ENCODE measurements around the gene MSL1.
A peak's percentile ranks its signal among the peaks of the same experiment; 100 is the strongest.

MSL1 gene

DNA sequence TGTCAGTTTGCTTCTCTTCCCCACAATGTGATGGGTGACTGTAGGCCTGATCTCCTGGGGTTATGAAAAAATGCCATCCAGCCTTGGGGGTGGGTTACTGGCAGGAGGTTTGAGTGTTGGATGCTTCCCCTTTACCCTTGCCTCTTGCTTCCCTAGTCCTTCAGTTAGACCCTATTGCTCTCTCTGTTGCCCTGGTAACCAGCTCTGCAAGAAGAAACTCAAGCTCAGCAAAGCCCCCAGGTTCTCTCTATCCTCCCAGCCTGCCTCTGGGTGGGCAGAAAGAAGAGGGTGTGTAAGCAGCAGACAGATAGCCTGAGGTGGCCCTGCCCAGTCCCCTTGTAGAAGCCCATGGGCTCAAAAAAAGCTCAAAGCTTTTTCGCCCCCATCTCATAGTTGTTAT lies 52.7 kb downstream of the MSL1 start:
- DNase-seq (ENCODE audit: low read depth in 2 of 2): no peak

- no peak for DNase-seq (ENCODE audit: low read depth in 2 of 2)
These were observed 54.4 kb downstream of the MSL1 start for GRCh38 chr17:40175928-40176753.

DNA sequence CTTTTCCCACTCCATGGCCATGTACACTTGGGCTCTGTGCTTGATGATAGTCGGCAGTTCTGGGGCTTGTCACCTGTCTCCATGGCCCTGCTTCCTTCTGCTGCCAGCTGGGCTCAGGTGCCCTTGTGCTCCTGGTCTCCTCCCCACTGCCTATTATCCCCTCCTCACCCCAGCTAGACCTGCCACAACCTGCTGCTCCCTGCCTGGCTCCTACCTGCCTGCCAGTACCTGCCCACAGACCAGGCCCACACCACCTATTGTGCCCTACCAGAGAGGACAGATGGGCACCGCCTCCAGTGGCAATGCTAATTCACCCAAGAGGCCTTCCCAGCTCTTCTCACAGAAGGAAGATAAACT lies 55.0 kb downstream of the MSL1 start:
- DNase-seq (ENCODE audit: low read depth in 2 of 2): no peak

DNA sequence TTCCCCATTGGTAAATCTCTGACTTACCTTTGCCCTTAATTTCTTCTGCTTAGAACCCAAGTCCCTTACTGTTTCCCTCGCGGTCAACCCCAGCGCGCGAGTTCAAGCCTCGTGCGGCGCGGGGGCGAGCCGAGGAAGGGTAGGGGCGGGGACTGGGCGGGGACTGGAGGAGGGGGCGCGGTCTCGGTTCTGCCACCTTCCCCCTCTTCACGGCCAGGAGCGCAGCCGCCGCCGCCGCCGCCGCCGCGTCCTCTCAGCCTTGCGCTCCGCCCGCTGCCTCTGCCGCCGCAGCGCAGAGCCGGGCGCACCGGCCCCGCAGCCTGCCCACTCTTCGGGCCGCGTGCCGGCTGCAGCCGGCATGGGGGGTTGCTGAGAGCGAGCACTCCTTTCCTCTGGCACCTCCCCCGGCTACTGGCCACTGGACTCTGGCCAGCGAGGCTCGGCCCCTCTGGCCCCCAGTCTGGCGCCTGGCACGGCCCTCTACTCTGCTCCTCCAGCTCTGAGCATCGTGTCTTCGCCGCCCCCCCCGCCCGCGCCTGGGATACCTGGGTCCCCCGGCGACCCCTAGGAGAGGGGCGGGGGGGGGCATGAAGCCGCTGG lies 55.6 kb downstream of the MSL1 start, which contains the start of gene RAPGEFL1:
Gene RAPGEFL1 (plus strand): TSS at position 196 of the 600 bp plus-strand sequence. CDS start 392 bp downstream, at position 588.
- DNase-seq (ENCODE audit: low read depth in 2 of 2): peak; percentile 64 to 76

GRCh38 chr17:40178021-40178601 lies 56.3 kb downstream of the MSL1 start:
- DNase-seq (ENCODE audit: low read depth in 2 of 2): no peak

DNA sequence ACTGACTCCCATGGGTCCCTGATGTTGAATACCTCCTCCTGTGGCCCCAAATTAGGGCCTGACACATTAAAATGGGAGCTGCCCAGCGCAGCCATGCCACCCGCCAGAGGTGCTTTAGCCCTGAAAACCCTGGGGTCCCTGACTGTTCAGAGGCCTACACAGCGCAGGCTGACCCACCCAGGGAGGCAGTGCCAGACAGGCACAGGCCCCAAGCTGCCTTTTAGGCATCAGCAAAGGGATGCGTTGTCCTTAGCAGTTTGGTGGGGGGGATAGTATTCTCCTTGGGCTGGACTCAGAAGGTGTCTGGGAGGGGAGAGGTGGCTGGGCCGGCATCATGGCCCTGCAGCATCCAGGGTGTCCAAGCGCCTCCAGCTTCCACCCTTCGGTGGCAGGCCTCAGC lies 56.9 kb downstream of the MSL1 start:
- DNase-seq (ENCODE audit: low read depth in 2 of 2): no peak

- no peak for DNase-seq (ENCODE audit: low read depth in 2 of 2)
These were observed 58.3 kb downstream of the MSL1 start for GRCh38 chr17:40179923-40180659.

- DNase-seq (ENCODE audit: low read depth in 2 of 2): no peak
These were observed 58.9 kb downstream of the MSL1 start for GRCh38 chr17:40180694-40181093.

DNA sequence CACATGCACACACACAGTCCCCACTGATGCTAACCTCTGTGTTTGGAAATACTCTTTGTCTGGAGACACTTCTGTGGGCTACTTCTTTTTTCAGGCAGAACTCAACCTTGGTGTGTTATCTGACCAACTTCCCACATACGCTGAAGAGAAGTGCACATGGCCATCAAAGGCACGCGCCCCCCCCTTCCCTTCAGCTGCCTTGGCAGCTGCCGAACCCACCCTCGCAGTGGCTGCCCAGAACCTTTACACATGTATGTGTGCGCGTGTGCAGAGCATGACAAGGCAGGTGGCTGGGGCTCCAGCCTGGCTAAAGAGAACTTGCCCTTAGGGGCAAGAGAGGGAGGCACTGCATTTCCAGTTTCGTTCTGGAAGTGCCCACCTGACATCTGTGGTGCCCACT lies 59.4 kb downstream of the MSL1 start:
- DNase-seq (ENCODE audit: low read depth in 2 of 2): no peak

- no peak for DNase-seq (ENCODE audit: low read depth in 2 of 2)
These were observed 60.8 kb downstream of the MSL1 start for GRCh38 chr17:40182606-40183005.

Measured in stimulated activated CD8-positive, alpha-beta memory T cell treated with anti-CD3 and anti-CD28 coated beads, Interleukin-2, amount 100 ng/mL, for 1 hour (primary cell).